OCI-LY7 (cell line): Measurements from ENCODE around the gene BBS9.

Source experiments
- EZH2phosphoT487 ChIP-seq: fragments of 200-600 bp; sonication (generic); IDR thresholded peaks from 2 replicates; pipeline ENCODE4 v1.6.1; 2018; ENCODE audit warnings: low read depth, borderline replicate concordance, mild to moderate bottlenecking, mixed run types, antibody characterized with exemption, low read length, moderate library complexity, mixed read lengths
- TF ChIP-seq, protein P1 (sequence below): fragments of 200-600 bp; sonication (generic); conservative IDR thresholded peaks from 2 replicates; pipeline ENCODE4 v1.5.1; 2014; ENCODE audit warnings: mild to moderate bottlenecking, antibody characterized with exemption, low read length, moderate library complexity, mixed read lengths

DNA sequence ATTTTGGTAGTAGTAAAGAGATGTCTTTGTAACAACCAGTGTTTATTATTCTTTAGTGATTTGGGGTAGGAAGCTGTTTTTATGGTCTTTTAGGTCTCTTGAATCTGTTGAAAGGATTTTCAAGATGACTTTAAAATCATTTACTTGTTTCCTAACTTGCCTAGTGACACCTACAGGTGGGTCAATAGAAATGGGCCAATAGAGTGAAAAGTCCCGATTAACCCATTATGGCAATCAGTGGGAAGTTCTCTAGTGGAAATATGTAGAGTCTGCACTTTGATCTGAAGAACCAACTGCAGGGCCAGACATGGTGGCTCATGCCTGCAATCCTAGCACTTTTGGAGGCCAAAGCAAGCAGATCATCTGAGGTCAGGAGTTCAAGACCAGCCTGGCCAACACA, 401.3 kb downstream of the BBS9 start:
- TF ChIP-seq, protein P1, sequence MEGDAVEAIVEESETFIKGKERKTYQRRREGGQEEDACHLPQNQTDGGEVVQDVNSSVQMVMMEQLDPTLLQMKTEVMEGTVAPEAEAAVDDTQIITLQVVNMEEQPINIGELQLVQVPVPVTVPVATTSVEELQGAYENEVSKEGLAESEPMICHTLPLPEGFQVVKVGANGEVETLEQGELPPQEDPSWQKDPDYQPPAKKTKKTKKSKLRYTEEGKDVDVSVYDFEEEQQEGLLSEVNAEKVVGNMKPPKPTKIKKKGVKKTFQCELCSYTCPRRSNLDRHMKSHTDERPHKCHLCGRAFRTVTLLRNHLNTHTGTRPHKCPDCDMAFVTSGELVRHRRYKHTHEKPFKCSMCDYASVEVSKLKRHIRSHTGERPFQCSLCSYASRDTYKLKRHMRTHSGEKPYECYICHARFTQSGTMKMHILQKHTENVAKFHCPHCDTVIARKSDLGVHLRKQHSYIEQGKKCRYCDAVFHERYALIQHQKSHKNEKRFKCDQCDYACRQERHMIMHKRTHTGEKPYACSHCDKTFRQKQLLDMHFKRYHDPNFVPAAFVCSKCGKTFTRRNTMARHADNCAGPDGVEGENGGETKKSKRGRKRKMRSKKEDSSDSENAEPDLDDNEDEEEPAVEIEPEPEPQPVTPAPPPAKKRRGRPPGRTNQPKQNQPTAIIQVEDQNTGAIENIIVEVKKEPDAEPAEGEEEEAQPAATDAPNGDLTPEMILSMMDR: peak; percentile 36; the same call in 1 of the 2 replicates
- TF ChIP-seq EZH2phosphoT487: no peak
